Liver (tissue), 9 donors: ENCODE measurements around the gene UBIAD1. TPM values are rescaled to one million over a fixed set of nuclear protein-coding genes. Genes with fewer than 3 reads are reported as not detected.

ENCODE experiments used
- DNase-seq: peaks from one replicate; pipeline ENCODE4 v3.0.0-alpha.2; 2017; ENCODE audit warnings: low spot score
- H3K27ac ChIP-seq, 2 donors: one replicate each; pipeline ENCODE4 v1.7.0; 2013; ENCODE audit warnings: inconsistent platforms in 2 of 2, low read length in 2 of 2, control low read depth in 1 of 2, low read depth in 1 of 2, mild to moderate bottlenecking in 1 of 2
- H3K27me3 ChIP-seq, 4 donors: one replicate each; pipeline versions ENCODE4 v1.6.1 to v1.7.0; 2013; ENCODE audit warnings: low read length in 3 of 4, inconsistent platforms in 1 of 4, mild to moderate bottlenecking in 1 of 4, moderate library complexity in 1 of 4; ENCODE audit not compliant: control insufficient read depth in 4 of 4, insufficient read depth in 4 of 4
- H3K36me3 ChIP-seq, 4 donors: one replicate each; pipeline versions ENCODE4 v1.6.1 to v1.7.0; 2013; ENCODE audit warnings: low read length in 3 of 4, mild to moderate bottlenecking in 3 of 4, low read depth in 1 of 4, moderate library complexity in 1 of 4; ENCODE audit not compliant: control insufficient read depth in 4 of 4, insufficient read depth in 3 of 4
- H3K4me1 ChIP-seq, 4 donors: one replicate each; pipeline versions ENCODE4 v1.6.1 to v1.7.0; 2013; ENCODE audit warnings: low read length in 3 of 4, mild to moderate bottlenecking in 3 of 4, moderate library complexity in 1 of 4; ENCODE audit not compliant: control insufficient read depth in 4 of 4, insufficient read depth in 4 of 4
- H3K4me3 ChIP-seq, 3 donors: one replicate each; pipeline versions ENCODE4 v1.6.1 to v1.7.0; 2013; ENCODE audit warnings: low read length in 3 of 3, control low read depth in 1 of 3, low read depth in 1 of 3, mild to moderate bottlenecking in 1 of 3
- H3K9ac ChIP-seq, 2 donors: one replicate each; pipeline ENCODE4 v1.7.0; 2013; ENCODE audit warnings: low read length in 2 of 2, mild to moderate bottlenecking in 2 of 2, moderate library complexity in 2 of 2, control low read depth in 1 of 2, low read depth in 1 of 2
- H3K9me3 ChIP-seq, 4 donors: one replicate each; pipeline versions ENCODE4 v1.6.1 to v1.7.0; 2013; ENCODE audit warnings: low read length in 3 of 4; ENCODE audit not compliant: control insufficient read depth in 4 of 4
- CTCF ChIP-seq: fragments of 150-350 bp; IDR thresholded peaks from 2 replicates; pipeline ENCODE4 v1.5.1; 2017; ENCODE audit warnings: improper control_type of control experiment, low read depth, low read length; ENCODE audit not compliant: missing input control
- EGR1 ChIP-seq, 2 donors: IDR thresholded peaks; 2 replicates each; pipeline ENCODE4 v1.6.1; 2016 to 2018; ENCODE audit warnings: antibody characterized with exemption in 2 of 2, low read depth in 2 of 2
- FOXA1 ChIP-seq: IDR thresholded peaks from 2 replicates; pipeline ENCODE4 v1.6.1; 2016; ENCODE audit warnings: antibody characterized with exemption
- GABPA ChIP-seq, 2 donors: IDR thresholded peaks in 1 of 2; conservative IDR thresholded peaks in 1 of 2; 2 replicates each; pipeline ENCODE4 v1.6.1; 2016; ENCODE audit warnings: antibody characterized with exemption in 2 of 2, mild to moderate bottlenecking in 1 of 2, moderate library complexity in 1 of 2
- HNF4A ChIP-seq, 2 donors: conservative IDR thresholded peaks; 2 replicates each; pipeline ENCODE4 v1.6.1; 2016; ENCODE audit warnings: antibody characterized with exemption in 2 of 2, mild to moderate bottlenecking in 2 of 2
- HNF4G ChIP-seq: IDR thresholded peaks from 2 replicates; pipeline ENCODE4 v1.6.1; 2016; ENCODE audit warnings: antibody characterized with exemption
- MAX ChIP-seq: IDR thresholded peaks from 2 replicates; pipeline ENCODE4 v1.6.1; 2016; ENCODE audit warnings: antibody characterized with exemption
- NR2F2 ChIP-seq: IDR thresholded peaks from 2 replicates; pipeline ENCODE4 v1.6.1; 2016; ENCODE audit warnings: antibody characterized with exemption
- RAD21 ChIP-seq, 2 donors: IDR thresholded peaks; 2 replicates each; pipeline ENCODE4 v1.6.1; 2016; ENCODE audit warnings: antibody characterized with exemption in 2 of 2, mild to moderate bottlenecking in 2 of 2
- REST ChIP-seq: IDR thresholded peaks from 2 replicates; pipeline ENCODE4 v1.6.1; 2016; ENCODE audit warnings: antibody characterized with exemption, mild to moderate bottlenecking
- RXRA ChIP-seq, 2 donors: IDR thresholded peaks; 2 replicates each; pipeline ENCODE4 v1.6.1; 2017 to 2018; ENCODE audit warnings: antibody characterized with exemption in 2 of 2, mild to moderate bottlenecking in 1 of 2
- SP1 ChIP-seq: IDR thresholded peaks from 2 replicates; pipeline ENCODE4 v1.6.1; 2018; ENCODE audit warnings: antibody characterized with exemption, mild to moderate bottlenecking
- TAF1 ChIP-seq: conservative IDR thresholded peaks from 2 replicates; pipeline ENCODE4 v1.6.1; 2016; ENCODE audit warnings: antibody characterized with exemption, mild to moderate bottlenecking
- YY1 ChIP-seq: IDR thresholded peaks from 2 replicates; pipeline ENCODE4 v1.6.1; 2016; ENCODE audit warnings: antibody characterized with exemption, mild to moderate bottlenecking
- ZBTB33 ChIP-seq: IDR thresholded peaks from 2 replicates; pipeline ENCODE4 v1.6.1; 2016; ENCODE audit warnings: antibody characterized with exemption
- WGBS: extraction: QIAGEN DNeasy Blood & Tissue Kit; methylation state at CpG from one replicate; pipeline ENCODE4 v1.1.7; 2013; 5-methylcytosine and 5-hydroxymethylcytosine counted together
- polyA plus RNA-seq, 2 donors: library from polyadenylated mRNA; stranded (reverse) in 1 of 2; unstranded in 1 of 2; fragments of 200-250 nt in 1 of 2; fragments of >200 nt in 1 of 2; fragmentation: Nextera tagmentation in 1 of 2; extraction: Ambion mirVana in 1 of 2; gene quantifications; one replicate each; pipeline versions ENCODE4 v1.2.1 to v1.2.3, GENCODE V29; 2013 to 2015
- total RNA-seq, 2 donors: library from RNA; depleted of rRNA; stranded (reverse); fragments of >200 nt; gene quantifications; one replicate each; pipeline ENCODE4 v1.2.3, GENCODE V29; 2014
- donor health status: healthy.
- donor health status: healthy.
- donor health status: healthy.
- donor health status: healthy.
- donor health status: healthy.

Gene UBIAD1
- total and polyA plus RNA-seq, 4 donors = 5.4 to 10.2 (median 8.9) TPM

- Histone ChIP-seq H3K4me3 (no peak overlapping the region), H3K9me3 (no peaks in the 10 kb centered on the region), H3K9ac (no peak overlapping the region), H3K27ac (no peak overlapping the region), H3K36me3 (no peaks in the 10 kb centered on the region), H3K27me3 (no peaks in the 10 kb centered on the region), H3K4me1 (no peaks in the 10 kb centered on the region)
- no peak for DNase-seq
- TF ChIP-seq RAD21 (IDR thresholded peaks at IDR 0.05) (no peak), REST (no peak), MAX (no peak), NR2F2 (no peak), HNF4A (conservative IDR thresholded peaks at IDR 0.05) (no peak), ZBTB33 (no peak), EGR1 (IDR thresholded peaks at IDR 0.05; ENCODE audit: low read depth in 2 of 2) (no peak), SP1 (no peak), FOXA1 (no peak), TAF1 (no peak), RXRA (IDR thresholded peaks at IDR 0.05) (no peak), HNF4G (no peak), GABPA (IDR thresholded peaks at IDR 0.05 in 1 of 2, conservative IDR thresholded peaks at IDR 0.05 in 1 of 2) (no peak)
- 83% methylated on average over 3 of the region's 3 CpGs for WGBS
Measured at GRCh38 chr1:11307852-11308251, 34.9 kb downstream of the UBIAD1 start.

GRCh38 chr1:11308699-11309224 is 35.8 kb downstream of the UBIAD1 start:
- Histone ChIP-seq H3K27me3 (no peaks in the 10 kb centered on the region), H3K4me1 (no peaks in the 10 kb centered on the region), H3K9ac (no peak overlapping the region), H3K36me3 (no peaks in the 10 kb centered on the region), H3K27ac (no peak overlapping the region), H3K9me3 (no peaks in the 10 kb centered on the region), H3K4me3 (no peak overlapping the region)
- no peak for DNase-seq
- TF ChIP-seq YY1 (no peak), RAD21 (IDR thresholded peaks at IDR 0.05) (no peak), CTCF (no peak), SP1 (no peak), MAX (no peak), GABPA (IDR thresholded peaks at IDR 0.05 in 1 of 2, conservative IDR thresholded peaks at IDR 0.05 in 1 of 2) (no peak)
- WGBS = 92% methylated on average over 6 of the region's 6 CpGs
